ENCODE data around the gene PTPN14. TPM values are rescaled to one million over a fixed set of nuclear protein-coding genes. Genes with fewer than 3 reads are reported as not detected.

Gene PTPN14
- polyA plus RNA-seq, 4 donors = 0.45 to 6.1 (median 3.2) TPM

GRCh38 chr1:214573386-214574318, 22.2 kb upstream of the PTPN14 start:
- no peak overlapping the region for H3K27ac ChIP-seq (ENCODE audit: low read depth in 1 of 3, low read length in 2 of 3)
- H3K36me3 ChIP-seq (ENCODE audit: control insufficient read depth in 3 of 3, insufficient read depth in 2 of 3, low read depth in 1 of 3, low read length in 3 of 3) = no peaks in the 10 kb centered on the region
- H3K4me1 ChIP-seq (ENCODE audit: control insufficient read depth in 3 of 3, insufficient read depth in 2 of 3, low read depth in 1 of 3, low read length in 2 of 3) = no peaks in the 10 kb centered on the region
- H3K4me3 ChIP-seq (ENCODE audit: low read depth in 1 of 3, low read length in 3 of 3) = no peak overlapping the region
- FAIRE-seq (no peak), DNase-seq (no peak)
- 61 to 73% (median 68%) methylated on average over 11 of the region's 11 CpGs for WGBS, 3 donors
- peaks cover 0 to 17% of the 10 kb centered on the region in 2 donors for H3K9me3 ChIP-seq (ENCODE audit: control insufficient read depth in 2 of 2, insufficient read depth in 1 of 2, low read depth in 1 of 2, low read length in 1 of 2)
- H3K27me3 ChIP-seq (ENCODE audit: control insufficient read depth in 3 of 3, insufficient read depth in 3 of 3, low read length in 3 of 3) = no peaks in the 10 kb centered on the region

- Histone ChIP-seq H3K4me1 (ENCODE audit: control insufficient read depth in 3 of 3, insufficient read depth in 2 of 3, low read depth in 1 of 3, low read length in 2 of 3) (no peaks in the 10 kb centered on the region), H3K9me3 (ENCODE audit: control insufficient read depth in 2 of 2, insufficient read depth in 1 of 2, low read depth in 1 of 2, low read length in 1 of 2) (peaks cover 0 to 7% of the 10 kb centered on the region in 2 donors), H3K27ac (ENCODE audit: low read depth in 1 of 3, low read length in 2 of 3) (no peak overlapping the region), H3K36me3 (ENCODE audit: control insufficient read depth in 3 of 3, insufficient read depth in 2 of 3, low read depth in 1 of 3, low read length in 3 of 3) (no peaks in the 10 kb centered on the region), H3K27me3 (ENCODE audit: control insufficient read depth in 3 of 3, insufficient read depth in 3 of 3, low read length in 3 of 3) (no peaks in the 10 kb centered on the region), H3K4me3 (ENCODE audit: low read depth in 1 of 3, low read length in 3 of 3) (no peak overlapping the region)
- no peak for FAIRE-seq
- no peak for DNase-seq
Observed at GRCh38 chr1:214571281-214571680, 19.9 kb upstream of the PTPN14 start.

GRCh38 chr1:214570442-214570841, 19.0 kb upstream of the PTPN14 start:
- no peak overlapping the region for H3K27ac ChIP-seq (ENCODE audit: low read depth in 1 of 3, low read length in 2 of 3)
- FAIRE-seq = no peak
- no peaks in the 10 kb centered on the region for H3K4me1 ChIP-seq (ENCODE audit: control insufficient read depth in 3 of 3, insufficient read depth in 2 of 3, low read depth in 1 of 3, low read length in 2 of 3)
- H3K9me3 ChIP-seq (ENCODE audit: control insufficient read depth in 2 of 2, insufficient read depth in 1 of 2, low read depth in 1 of 2, low read length in 1 of 2) = no peaks in the 10 kb centered on the region
- WGBS, 3 donors = 27 to 62% (median 52%) methylated on average over 2 of the region's 2 CpGs
- DNase-seq = no peak
- no peaks in the 10 kb centered on the region for H3K36me3 ChIP-seq (ENCODE audit: control insufficient read depth in 3 of 3, insufficient read depth in 2 of 3, low read depth in 1 of 3, low read length in 3 of 3)
- H3K4me3 ChIP-seq (ENCODE audit: low read depth in 1 of 3, low read length in 3 of 3) = no peak overlapping the region
- H3K27me3 ChIP-seq (ENCODE audit: control insufficient read depth in 3 of 3, insufficient read depth in 3 of 3, low read length in 3 of 3) = no peaks in the 10 kb centered on the region

GRCh38 chr1:214569357-214570004, 18.1 kb upstream of the PTPN14 start:
- DNase-seq (no peak), FAIRE-seq (no peak)
- H3K36me3 ChIP-seq (ENCODE audit: control insufficient read depth in 3 of 3, insufficient read depth in 2 of 3, low read depth in 1 of 3, low read length in 3 of 3) = no peaks in the 10 kb centered on the region
- no peak overlapping the region for H3K27ac ChIP-seq (ENCODE audit: low read depth in 1 of 3, low read length in 2 of 3)
- WGBS, 3 donors = 85 to 89% (median 86%) methylated on average over 2 of the region's 2 CpGs
- no peaks in the 10 kb centered on the region for H3K27me3 ChIP-seq (ENCODE audit: control insufficient read depth in 3 of 3, insufficient read depth in 3 of 3, low read length in 3 of 3)
- H3K9me3 ChIP-seq (ENCODE audit: control insufficient read depth in 2 of 2, insufficient read depth in 1 of 2, low read depth in 1 of 2, low read length in 1 of 2) = no peaks in the 10 kb centered on the region
- no peaks in the 10 kb centered on the region for H3K4me1 ChIP-seq (ENCODE audit: control insufficient read depth in 3 of 3, insufficient read depth in 2 of 3, low read depth in 1 of 3, low read length in 2 of 3)
- H3K4me3 ChIP-seq (ENCODE audit: low read depth in 1 of 3, low read length in 3 of 3) = no peak overlapping the region

- 74 to 79% (median 74%) methylated on average over 4 of the region's 4 CpGs for WGBS, 3 donors
- FAIRE-seq = no peak
- no peaks in the 10 kb centered on the region for H3K4me1 ChIP-seq (ENCODE audit: control insufficient read depth in 3 of 3, insufficient read depth in 2 of 3, low read depth in 1 of 3, low read length in 2 of 3)
- H3K27me3 ChIP-seq (ENCODE audit: control insufficient read depth in 3 of 3, insufficient read depth in 3 of 3, low read length in 3 of 3) = no peaks in the 10 kb centered on the region
- no peak overlapping the region for H3K4me3 ChIP-seq (ENCODE audit: low read depth in 1 of 3, low read length in 3 of 3)
- no peak overlapping the region for H3K27ac ChIP-seq (ENCODE audit: low read depth in 1 of 3, low read length in 2 of 3)
- H3K9me3 ChIP-seq (ENCODE audit: control insufficient read depth in 2 of 2, insufficient read depth in 1 of 2, low read depth in 1 of 2, low read length in 1 of 2) = no peaks in the 10 kb centered on the region
- H3K36me3 ChIP-seq (ENCODE audit: control insufficient read depth in 3 of 3, insufficient read depth in 2 of 3, low read depth in 1 of 3, low read length in 3 of 3) = no peaks in the 10 kb centered on the region
- DNase-seq = no peak
Observed at GRCh38 chr1:214568328-214568727, 16.9 kb upstream of the PTPN14 start.

- H3K27ac ChIP-seq (ENCODE audit: low read depth in 1 of 3, low read length in 2 of 3) = no peak overlapping the region
- FAIRE-seq (no peak), DNase-seq (no peak)
- H3K27me3 ChIP-seq (ENCODE audit: control insufficient read depth in 3 of 3, insufficient read depth in 3 of 3, low read length in 3 of 3) = no peaks in the 10 kb centered on the region
- no peaks in the 10 kb centered on the region for H3K4me1 ChIP-seq (ENCODE audit: control insufficient read depth in 3 of 3, insufficient read depth in 2 of 3, low read depth in 1 of 3, low read length in 2 of 3)
- 87 to 94% (median 89%) methylated on average over 2 of the region's 2 CpGs for WGBS, 3 donors
- no peak overlapping the region for H3K4me3 ChIP-seq (ENCODE audit: low read depth in 1 of 3, low read length in 3 of 3)
- no peaks in the 10 kb centered on the region for H3K36me3 ChIP-seq (ENCODE audit: control insufficient read depth in 3 of 3, insufficient read depth in 2 of 3, low read depth in 1 of 3, low read length in 3 of 3)
- H3K9me3 ChIP-seq (ENCODE audit: control insufficient read depth in 2 of 2, insufficient read depth in 1 of 2, low read depth in 1 of 2, low read length in 1 of 2) = no peaks in the 10 kb centered on the region
Observed at GRCh38 chr1:214567481-214567980, 16.1 kb upstream of the PTPN14 start.

- Histone ChIP-seq H3K27me3 (ENCODE audit: control insufficient read depth in 3 of 3, insufficient read depth in 3 of 3, low read length in 3 of 3) (no peaks in the 10 kb centered on the region), H3K9me3 (ENCODE audit: control insufficient read depth in 2 of 2, insufficient read depth in 1 of 2, low read depth in 1 of 2, low read length in 1 of 2) (no peaks in the 10 kb centered on the region), H3K27ac (ENCODE audit: low read depth in 1 of 3, low read length in 2 of 3) (no peak overlapping the region), H3K4me1 (ENCODE audit: control insufficient read depth in 3 of 3, insufficient read depth in 2 of 3, low read depth in 1 of 3, low read length in 2 of 3) (no peaks in the 10 kb centered on the region), H3K36me3 (ENCODE audit: control insufficient read depth in 3 of 3, insufficient read depth in 2 of 3, low read depth in 1 of 3, low read length in 3 of 3) (no peaks in the 10 kb centered on the region), H3K4me3 (ENCODE audit: low read depth in 1 of 3, low read length in 3 of 3) (no peak overlapping the region)
- DNase-seq = no peak
- no peak for FAIRE-seq
- WGBS, 3 donors = 59 to 86% (median 66%) methylated on average over 3 of the region's 3 CpGs
Observed at GRCh38 chr1:214566158-214567104, 15.0 kb upstream of the PTPN14 start.

- Histone ChIP-seq H3K4me1 (ENCODE audit: control insufficient read depth in 3 of 3, insufficient read depth in 2 of 3, low read depth in 1 of 3, low read length in 2 of 3) (no peaks in the 10 kb centered on the region), H3K27me3 (ENCODE audit: control insufficient read depth in 3 of 3, insufficient read depth in 3 of 3, low read length in 3 of 3) (no peaks in the 10 kb centered on the region), H3K36me3 (ENCODE audit: control insufficient read depth in 3 of 3, insufficient read depth in 2 of 3, low read depth in 1 of 3, low read length in 3 of 3) (no peaks in the 10 kb centered on the region), H3K9me3 (ENCODE audit: control insufficient read depth in 2 of 2, insufficient read depth in 1 of 2, low read depth in 1 of 2, low read length in 1 of 2) (no peaks in the 10 kb centered on the region), H3K4me3 (ENCODE audit: low read depth in 1 of 3, low read length in 3 of 3) (no peak overlapping the region), H3K27ac (ENCODE audit: low read depth in 1 of 3, low read length in 2 of 3) (no peak overlapping the region)
- no peak for DNase-seq
- 65 to 88% (median 82%) methylated on average over 1 of the region's 1 CpG for WGBS, 3 donors
- FAIRE-seq = no peak
Observed at GRCh38 chr1:214565310-214565709, 13.9 kb upstream of the PTPN14 start.

Measured in small intestine (tissue), 7 donors.